ENCODE data around the gene MYBPHL. TPM values are rescaled to one million over a fixed set of nuclear protein-coding genes. Genes with fewer than 3 reads are reported as not detected.

Gene MYBPHL
- total and polyA plus RNA-seq, 2 donors (not counting 1 experiment from before 2014, with no cell fraction given) = not detected

- Histone ChIP-seq H3K4me2 (ENCODE audit: extremely low read depth, insufficient read depth, low read length) (no peak overlapping the region), H3K27ac (ENCODE audit: insufficient read depth, low read length) (no peak overlapping the region), H3K79me2 (ENCODE audit: control insufficient read depth, insufficient read depth, low read length) (no peaks in the 10 kb centered on the region), H3K9ac (ENCODE audit: insufficient read depth, low read length) (no peak overlapping the region), H3K27me3 (ENCODE audit: control insufficient read depth, insufficient read depth, low read length) (no peaks in the 10 kb centered on the region), H2AFZ (ENCODE audit: low read length) (no peak overlapping the region), H4K20me1 (ENCODE audit: control insufficient read depth, extremely low read depth, insufficient read depth, low read length) (no peaks in the 10 kb centered on the region), H3K36me3 (ENCODE audit: control insufficient read depth, insufficient read depth, low read length) (no peaks in the 10 kb centered on the region), H3K9me3 (ENCODE audit: control insufficient read depth, insufficient read depth, low read depth, low read length) (no peaks in the 10 kb centered on the region), H3K4me3 (replicated peaks in 1 of 4; ENCODE audit: control extremely low read depth in 1 of 4, insufficient read depth in 1 of 4, low read depth in 3 of 4, low read length in 4 of 4) (no peak overlapping the region), H3K4me1 (ENCODE audit: control insufficient read depth, extremely low read depth, insufficient read depth, low read length) (no peaks in the 10 kb centered on the region)
- TF ChIP-seq CTCF (conservative IDR thresholded peaks at IDR 0.05 in 1 of 2, IDR thresholded peaks at IDR 0.05 in 1 of 2; ENCODE audit: low read depth in 1 of 2, low read length in 2 of 2) (no peak), EZH2 (IDR thresholded peaks at IDR 0.05; ENCODE audit: low read length, missing control alignments) (no peak)
- DNase-seq (ENCODE audit: low read depth in 2 of 2) = no peak
Measured at GRCh38 chr1:109261578-109261977, 45.2 kb downstream of the MYBPHL start.

- DNase-seq (ENCODE audit: low read depth in 2 of 2) = no peak
Measured at GRCh38 chr1:109261006-109261405, 45.8 kb downstream of the MYBPHL start.

More at GRCh38 chr1:109261006-109261405, 45.8 kb downstream of the MYBPHL start:
- Histone ChIP-seq H3K4me2 (ENCODE audit: extremely low read depth, insufficient read depth, low read length) (no peak overlapping the region), H3K27ac (ENCODE audit: insufficient read depth, low read length) (no peak overlapping the region), H3K36me3 (ENCODE audit: control insufficient read depth, insufficient read depth, low read length) (no peaks in the 10 kb centered on the region), H4K20me1 (ENCODE audit: control insufficient read depth, extremely low read depth, insufficient read depth, low read length) (no peaks in the 10 kb centered on the region), H3K79me2 (ENCODE audit: control insufficient read depth, insufficient read depth, low read length) (no peaks in the 10 kb centered on the region), H3K27me3 (ENCODE audit: control insufficient read depth, insufficient read depth, low read length) (no peaks in the 10 kb centered on the region), H3K9ac (ENCODE audit: insufficient read depth, low read length) (no peak overlapping the region), H2AFZ (ENCODE audit: low read length) (no peak overlapping the region), H3K9me3 (ENCODE audit: control insufficient read depth, insufficient read depth, low read depth, low read length) (no peaks in the 10 kb centered on the region), H3K4me3 (replicated peaks in 1 of 4; ENCODE audit: control extremely low read depth in 1 of 4, insufficient read depth in 1 of 4, low read depth in 3 of 4, low read length in 4 of 4) (no peak overlapping the region), H3K4me1 (ENCODE audit: control insufficient read depth, extremely low read depth, insufficient read depth, low read length) (no peaks in the 10 kb centered on the region)
- no peak for TF ChIP-seq CTCF (conservative IDR thresholded peaks at IDR 0.05 in 1 of 2, IDR thresholded peaks at IDR 0.05 in 1 of 2; ENCODE audit: low read depth in 1 of 2, low read length in 2 of 2)
- TF ChIP-seq EZH2 (IDR thresholded peaks at IDR 0.05; ENCODE audit: low read length, missing control alignments) = no peak
